HEK293T (cell line): ENCODE data around the gene GPC1.

Experiments used
- BHLHE40 ChIP-seq: fragments of 450-650 bp; IDR thresholded peaks from 2 replicates; pipeline ENCODE4 v1.6.1; 2016; ENCODE audit warnings: mild to moderate bottlenecking, moderate library complexity, borderline replicate concordance
- ELF4 ChIP-seq: fragments of 450-650 bp; IDR thresholded peaks from 2 replicates; pipeline ENCODE4 v1.6.1; 2017; ENCODE audit warnings: antibody characterized with exemption
- HDGF ChIP-seq: fragments of 450-650 bp; IDR thresholded peaks from 2 replicates; pipeline ENCODE4 v1.6.1; 2017; ENCODE audit warnings: antibody characterized with exemption, borderline replicate concordance
- L3MBTL2 ChIP-seq: fragments of 450-650 bp; conservative IDR thresholded peaks from 2 replicates; pipeline ENCODE4 v1.6.1; 2016; ENCODE audit warnings: mild to moderate bottlenecking
- LEF1 ChIP-seq: fragments of 450-650 bp; IDR thresholded peaks from 2 replicates; pipeline ENCODE4 v1.6.1; 2017; ENCODE audit warnings: mild to moderate bottlenecking, borderline replicate concordance
- NFRKB ChIP-seq: fragments of 450-650 bp; IDR thresholded peaks from 2 replicates; pipeline ENCODE4 v1.6.1; 2016; ENCODE audit warnings: mild to moderate bottlenecking, moderate library complexity
- SP1 ChIP-seq: fragments of 450-650 bp; IDR thresholded peaks from 2 replicates; pipeline ENCODE4 v1.6.1; 2017
- SUZ12 ChIP-seq: fragments of 450-650 bp; IDR thresholded peaks from 2 replicates; pipeline ENCODE4 v1.6.1; 2016; ENCODE audit warnings: mild to moderate bottlenecking
- TARDBP ChIP-seq: fragments of 450-650 bp; IDR thresholded peaks from 2 replicates; pipeline ENCODE4 v1.6.1; 2016

GRCh38 chr2:240425697-240426096, 9.8 kb upstream of the GPC1 start:
- TF ChIP-seq SUZ12, result no peak
- TF ChIP-seq HDGF, result no peak
- no peak for TF ChIP-seq TARDBP
- no peak for TF ChIP-seq SP1
- no peak for TF ChIP-seq ELF4
- TF ChIP-seq LEF1, result no peak
- TF ChIP-seq NFRKB, result no peak
- no peak for TF ChIP-seq BHLHE40
- TF ChIP-seq L3MBTL2, result no peak
